Right renal pelvis (tissue), 4 donors: Measurements from ENCODE around the gene COA4. TPM values are rescaled to one million over a fixed set of nuclear protein-coding genes. Genes with fewer than 3 reads are reported as not detected.
A peak's percentile ranks its signal among the peaks of the same experiment; 100 is the strongest.

Experiments used
- DNase-seq, 4 donors: peaks; one replicate each; pipeline ENCODE4 v3.0.0-alpha.2; 2013; ENCODE audit warnings: low read depth in 4 of 4, low spot score in 3 of 4, missing footprints in 1 of 4
- polyA plus RNA-seq, 4 donors: library from polyadenylated mRNA; unstranded; fragments of 120-200 nt; gene quantifications; one replicate each; pipeline ENCODE4 v1.2.1, GENCODE V29; 2013; ENCODE audit not compliant: insufficient read length in 4 of 4

The COA4 gene
- polyA plus RNA-seq, 4 donors = 66.9 to 76.0 (median 69.5) TPM

- peak in 3 of 4 donors; percentile 3 to 38 (median 23) for DNase-seq
Observed at GRCh38 chr11:73866586-73866996, 10.1 kb downstream of the COA4 start.

- DNase-seq = no peak
Observed at GRCh38 chr11:73866095-73866579, 10.5 kb downstream of the COA4 start.

- no peak for DNase-seq
Observed at GRCh38 chr11:73862986-73863385, 13.7 kb downstream of the COA4 start.

GRCh38 chr11:73860202-73860601 is 16.4 kb downstream of the COA4 start:
- no peak for DNase-seq

- DNase-seq = no peak
Observed at GRCh38 chr11:73859671-73860070, 17.0 kb downstream of the COA4 start.

- no peak for DNase-seq
Observed at GRCh38 chr11:73856031-73856567, 20.5 kb downstream of the COA4 start.

- DNase-seq = no peak
Observed at GRCh38 chr11:73854680-73855079, 22.0 kb downstream of the COA4 start.

GRCh38 chr11:73852049-73852448 is 24.6 kb downstream of the COA4 start:
- DNase-seq = no peak

- DNase-seq = no peak
Observed at GRCh38 chr11:73851046-73851764, 25.4 kb downstream of the COA4 start.

GRCh38 chr11:73839123-73839457 is 37.6 kb downstream of the COA4 start:
- no peak for DNase-seq

- no peak for DNase-seq
Observed at GRCh38 chr11:73838443-73839122, 38.1 kb downstream of the COA4 start.

- DNase-seq = no peak
Observed at GRCh38 chr11:73833067-73833466, 43.6 kb downstream of the COA4 start.

- DNase-seq = no peak
Observed at GRCh38 chr11:73830261-73830660, 46.4 kb downstream of the COA4 start.

Other genes with a start within 250 kb of the COA4 start
- 10 to 100 TPM; 16.6 to 18.5 (median 17.3) TPM for gene PLEKHB1, start 230.3 kb downstream of the COA4 start, polyA plus RNA-seq
- gene RAB6A, start 115.8 kb downstream of the COA4 start, polyA plus RNA-seq = 100 to 1,000 TPM; 117 to 132 (median 129) TPM
- gene MRPL48, start 89.0 kb downstream of the COA4 start, polyA plus RNA-seq = 10 to 100 TPM; 63.7 to 71.8 (median 67.6) TPM
- 10 to 100 TPM; 29.6 to 36.5 (median 34.7) TPM for gene PAAF1, start 153 bp upstream of the COA4 start, polyA plus RNA-seq
- gene DNAJB13, start 74.2 kb upstream of the COA4 start, polyA plus RNA-seq = 1 to 10 TPM; 2.1 to 4.4 (median 3.7) TPM
- 10 to 100 TPM; 51.6 to 82.1 (median 73.9) TPM for gene UCP2, start 106.0 kb upstream of the COA4 start, polyA plus RNA-seq
- 1 to 10 TPM; 2.1 to 2.3 (median 2.2) TPM for gene UCP3, start 132.2 kb upstream of the COA4 start, polyA plus RNA-seq